WTC11 (cell line): ENCODE results near the gene ENGASE. TPM values are rescaled to one million over a fixed set of nuclear protein-coding genes. Genes with fewer than 3 reads are reported as not detected.
A peak's percentile ranks its signal among the peaks of the same experiment; 100 is the strongest.

Experiments
- ATAC-seq: fragments of 200-7000 bp; cut with Tn5 transposase; 2 replicates; pipeline ENCODE4 v1.10.0; 2021; ENCODE audit warnings: mild to moderate bottlenecking, moderate library complexity
- Bru-seq: library from RNA; stranded (reverse); fragments of 400-500 nt; gene quantifications from one replicate; lab custom pipeline; 2021; lab: Mats Ljungman, UMichigan
- CTCF ChIA-PET: fragments of 300-600 bp; sonication (Branson Sonifier 250); formaldehyde crosslinking; loops from one replicate; lab custom pipeline; 2021; ENCODE audit warnings: antibody characterized with exemption; lab: Charles Lee
- POLR2A ChIA-PET: fragments of 350-600 bp; sonication (Branson Sonifier 250); formaldehyde crosslinking; loops from one replicate; lab custom pipeline; 2021; ENCODE audit warnings: antibody characterized with exemption; lab: Charles Lee
- DNase-seq: peaks from one replicate; pipeline ENCODE4 v3.0.0; 2021; ENCODE audit warnings: low spot score
- H3K27ac Mint-ChIP-seq: 2 replicates; pipeline ENCODE4 v1.8.0; 2021; ENCODE audit warnings: mixed read lengths
- H3K27me3 Mint-ChIP-seq: 2 replicates; pipeline ENCODE4 v1.8.0; 2021; ENCODE audit warnings: low read depth, mild to moderate bottlenecking, moderate library complexity, mixed read lengths
- H3K36me3 Mint-ChIP-seq: 2 replicates; pipeline ENCODE4 v1.8.0; 2021; ENCODE audit warnings: mixed read lengths
- H3K4me1 Mint-ChIP-seq: 2 replicates; pipeline ENCODE4 v1.8.0; 2022; ENCODE audit warnings: mixed read lengths
- H3K4me3 Mint-ChIP-seq: 2 replicates; pipeline ENCODE4 v1.8.0; 2021; ENCODE audit warnings: mild to moderate bottlenecking, moderate library complexity, mixed read lengths
- H3K9me3 Mint-ChIP-seq: 2 replicates; pipeline ENCODE4 v1.8.0; 2021; ENCODE audit warnings: mixed read lengths
- AR ChIP-seq: fragments of 250-450 bp; sonication (Bioruptor Pico); IDR thresholded peaks from 2 replicates; pipeline ENCODE4 v1.9.0; 2021; ENCODE audit warnings: mild to moderate bottlenecking
- ATF1 ChIP-seq: sonication (generic); formaldehyde crosslinking; IDR thresholded peaks from 2 replicates; pipeline ENCODE4 v1.8.1; 2023; ENCODE audit warnings: mild to moderate bottlenecking, moderate library complexity, missing genetic modification reagents
- CBFB ChIP-seq: sonication (generic); formaldehyde crosslinking; IDR thresholded peaks from 2 replicates; pipeline ENCODE4 v1.8.1; 2022; ENCODE audit warnings: mild to moderate bottlenecking, low read depth, missing genetic modification reagents
- CREB1 ChIP-seq: sonication (generic); formaldehyde crosslinking; IDR thresholded peaks from 2 replicates; pipeline ENCODE4 v1.8.0; 2023; ENCODE audit warnings: mild to moderate bottlenecking, missing genetic modification reagents
- CREM ChIP-seq: sonication (generic); formaldehyde crosslinking; IDR thresholded peaks from 2 replicates; pipeline ENCODE4 v1.8.1; 2022; ENCODE audit warnings: mild to moderate bottlenecking, missing genetic modification reagents, moderate library complexity
- ESRRA ChIP-seq: sonication (generic); formaldehyde crosslinking; IDR thresholded peaks from 2 replicates; pipeline ENCODE4 v1.8.1; 2022; ENCODE audit warnings: mild to moderate bottlenecking, missing genetic modification reagents, borderline replicate concordance
- FOXP4 ChIP-seq: sonication (generic); formaldehyde crosslinking; IDR thresholded peaks from 2 replicates; pipeline ENCODE4 v1.8.0; 2022; ENCODE audit warnings: mild to moderate bottlenecking, missing genetic modification reagents
- GABPB1 ChIP-seq: sonication (generic); formaldehyde crosslinking; IDR thresholded peaks from 2 replicates; pipeline ENCODE4 v1.8.1; 2023; ENCODE audit warnings: mild to moderate bottlenecking, missing genetic modification reagents
- HMGXB4 ChIP-seq: sonication (generic); formaldehyde crosslinking; IDR thresholded peaks from 2 replicates; pipeline ENCODE4 v1.8.1; 2023; ENCODE audit warnings: mild to moderate bottlenecking, moderate library complexity, missing genetic modification reagents
- IRF2 ChIP-seq: sonication (generic); formaldehyde crosslinking; IDR thresholded peaks from 2 replicates; pipeline ENCODE4 v1.8.0; 2022; ENCODE audit warnings: low read depth, missing genetic modification reagents, borderline replicate concordance
- MLX ChIP-seq: sonication (generic); formaldehyde crosslinking; IDR thresholded peaks from 2 replicates; pipeline ENCODE4 v1.8.1; 2023; ENCODE audit warnings: mild to moderate bottlenecking, missing genetic modification reagents, moderate library complexity
- NFATC4 ChIP-seq: fragments of 250-450 bp; sonication (Bioruptor Pico); IDR thresholded peaks from 2 replicates; pipeline ENCODE4 v1.9.0; 2021; ENCODE audit warnings: mild to moderate bottlenecking
- NFE2L1 ChIP-seq: sonication (generic); formaldehyde crosslinking; IDR thresholded peaks from 2 replicates; pipeline ENCODE4 v1.8.1; 2023; ENCODE audit warnings: missing genetic modification reagents
- NR3C1 ChIP-seq: sonication (generic); formaldehyde crosslinking; conservative IDR thresholded peaks from 2 replicates; pipeline ENCODE4 v1.8.1; 2023; ENCODE audit warnings: low read depth, mild to moderate bottlenecking, missing genetic modification reagents
- RELA ChIP-seq: sonication (generic); formaldehyde crosslinking; IDR thresholded peaks from 2 replicates; pipeline ENCODE4 v1.8.1; 2022; ENCODE audit warnings: missing genetic modification reagents, mild to moderate bottlenecking, borderline replicate concordance
- SMAD3 ChIP-seq: sonication (generic); formaldehyde crosslinking; IDR thresholded peaks from 2 replicates; pipeline ENCODE4 v1.8.0; 2022; ENCODE audit warnings: missing genetic modification reagents, mild to moderate bottlenecking, borderline replicate concordance
- TP53 ChIP-seq: sonication (generic); formaldehyde crosslinking; IDR thresholded peaks from 2 replicates; pipeline ENCODE4 v1.8.1; 2023; ENCODE audit warnings: mild to moderate bottlenecking, missing genetic modification reagents
- USF2 ChIP-seq: sonication (generic); formaldehyde crosslinking; IDR thresholded peaks from 2 replicates; pipeline ENCODE4 v1.8.1; 2023; ENCODE audit warnings: mild to moderate bottlenecking, missing genetic modification reagents, moderate library complexity
- ZBTB21 ChIP-seq: sonication (generic); formaldehyde crosslinking; IDR thresholded peaks from 2 replicates; pipeline ENCODE4 v1.8.1; 2023; ENCODE audit warnings: mild to moderate bottlenecking, missing genetic modification reagents, borderline replicate concordance
- ZNF138 ChIP-seq: sonication (generic); formaldehyde crosslinking; conservative IDR thresholded peaks from 2 replicates; pipeline ENCODE4 v1.8.1; 2022; ENCODE audit warnings: mild to moderate bottlenecking, moderate library complexity, missing genetic modification reagents
- ZNF317 ChIP-seq: sonication (generic); formaldehyde crosslinking; IDR thresholded peaks from 2 replicates; pipeline ENCODE4 v1.8.1; 2023; ENCODE audit warnings: low read depth, mild to moderate bottlenecking, moderate library complexity, missing genetic modification reagents, borderline replicate concordance
- ZNF423 ChIP-seq: fragments of 250-450 bp; sonication (Bioruptor Pico); IDR thresholded peaks from 2 replicates; pipeline ENCODE4 v2.1.2; 2022; ENCODE audit warnings: mild to moderate bottlenecking, moderate library complexity
- ZNF532 ChIP-seq: fragments of 250-450 bp; sonication (Bioruptor Pico); IDR thresholded peaks from 2 replicates; pipeline ENCODE4 v1.9.0; 2021; ENCODE audit warnings: mild to moderate bottlenecking, borderline replicate concordance
- long read RNA-seq, 3 experiments: library from RNA in 1 of 3; library from capped mRNA in 1 of 3; library from polyadenylated mRNA in 1 of 3; unstranded in 2 of 3; stranded (forward) in 1 of 3; transcript quantifications; one replicate each; pipeline ENCODE4 v2.0.0, GENCODE V29; 2021
- total RNA-seq: library from RNA; stranded (reverse); gene quantifications from 3 replicates; pipeline ENCODE4 v1.2.3, GENCODE V29; 2021

The ENGASE gene
- total RNA-seq, result 40.0 to 47.5 TPM (median 41.6 TPM) in 3 replicates
- percentile 49 among the genes with signal in this experiment for Bru-seq, nascent RNA
- long read RNA-seq, experiment 1, full-length matches to known transcripts, result 10 of 55 reads
- long read RNA-seq, experiment 1, partial matches to known transcripts, result 13 of 55 reads
- long read RNA-seq, experiment 1, other reads (novel, unspliced or antisense), result 32 of 55 reads
- long read RNA-seq, experiment 2, partial matches to known transcripts, result 5 of 11 reads
- long read RNA-seq, experiment 2, other reads (novel, unspliced or antisense), result 6 of 11 reads
- long read RNA-seq, experiment 3, result 0 reads

- peak; percentile 98 for ATAC-seq
- POLR2A ChIA-PET, result no interaction called here
- peak within 1 kb of the TSS; percentile 72 for H3K27ac Mint-ChIP-seq
- CTCF ChIA-PET, result interaction anchor here (0.6 to 4.0 kb wide), 21 partner anchors 8 to 326 kb away, joined by 3 to 24 read pairs (median 4); partner anchors contain the start of gene CANT1
- H3K27me3 Mint-ChIP-seq, result peaks cover 17% of the 10 kb centered on the region
- peaks cover 6% of the 10 kb centered on the region for H3K36me3 Mint-ChIP-seq
- no peaks in the 10 kb centered on the region for H3K9me3 Mint-ChIP-seq
- peak; percentile 94 for DNase-seq
- H3K4me3 Mint-ChIP-seq, result peak within 1 kb of the TSS; percentile 76
- H3K4me1 Mint-ChIP-seq, result peaks cover 7% of the 10 kb centered on the region
- TF ChIP-seq CREM (CRISPR knock-in tag) (peak; percentile 55; the same call in 1 of the 2 replicates), NFE2L1 (no peak), NR3C1 (CRISPR knock-in tag) (no peak), ZNF423 (CRISPR knock-in tag) (no peak), TP53 (CRISPR knock-in tag) (0 out of 2 replicates have a peak, but pooled peaks have one; percentile 24), AR (no peak), GABPB1 (CRISPR knock-in tag) (0 out of 2 replicates have a peak, but pooled peaks have one; percentile 23), MLX (CRISPR knock-in tag) (no peak), ZNF138 (CRISPR knock-in tag) (no peak), ESRRA (CRISPR knock-in tag) (no peak), NFATC4 (CRISPR knock-in tag) (no peak), USF2 (CRISPR knock-in tag) (peak; percentile 23; the same call in 1 of the 2 replicates), RELA (CRISPR knock-in tag) (no peak), CBFB (CRISPR knock-in tag) (no peak), ZNF317 (no peak), IRF2 (no peak), ZNF532 (CRISPR knock-in tag) (no peak), CREB1 (no peak), SMAD3 (CRISPR knock-in tag) (no peak), FOXP4 (no peak), ATF1 (CRISPR knock-in tag) (no peak), ZBTB21 (CRISPR knock-in tag) (no peak), HMGXB4 (CRISPR knock-in tag) (0 out of 2 replicates have a peak, but pooled peaks have one; percentile 19)
Measured at GRCh38 chr17:79074649-79075445, at the start of gene ENGASE. TSS of gene ENGASE (plus strand) at chr17:79074824. CDS start at chr17:79074945, 121 bp downstream.
